ELR (cell line): ENCODE data around the gene VPS33B.
"Not testable (repeated sequence)": the region's sequence is repeated elsewhere in the genome, so short reads cannot be mapped to it uniquely, and the experiment has no call there.

ENCODE experiments used
- DNase-seq: peaks from one replicate; pipeline ENCODE4 v3.0.0-alpha.2; 2015; ENCODE audit warnings: low read depth

VPS33B gene

GRCh38 chr15:91022075-91022831, at the start of gene VPS33B:
VPS33B (minus strand) TSS chr15:91022594; CDS start chr15:91022249, 345 bp downstream.
- DNase-seq: peak; percentile 91

- DNase-seq: no peak
Measured at GRCh38 chr15:91072161-91072560, 49.8 kb upstream of the VPS33B start.

GRCh38 chr15:91070872-91071271, 48.5 kb upstream of the VPS33B start:
- no peak for DNase-seq

- DNase-seq: peak; percentile 6
Measured at GRCh38 chr15:91068966-91069365, 46.6 kb upstream of the VPS33B start.

GRCh38 chr15:91068436-91068835, 46.0 kb upstream of the VPS33B start:
- peak; percentile 4 for DNase-seq

GRCh38 chr15:91067036-91067435, 44.6 kb upstream of the VPS33B start:
- DNase-seq: peak; percentile 72

GRCh38 chr15:91065505-91065904, 43.1 kb upstream of the VPS33B start:
- no peak for DNase-seq

- no peak for DNase-seq
Measured at GRCh38 chr15:91061997-91062396, 39.6 kb upstream of the VPS33B start.

- no peak for DNase-seq
Measured at GRCh38 chr15:91061230-91061629, 38.8 kb upstream of the VPS33B start.

GRCh38 chr15:91055548-91056331, 33.3 kb upstream of the VPS33B start:
- DNase-seq: peak; percentile 73

- no peak for DNase-seq
Measured at GRCh38 chr15:91054816-91055215, 32.4 kb upstream of the VPS33B start.

GRCh38 chr15:91051248-91051647, 28.9 kb upstream of the VPS33B start:
- DNase-seq: no peak

GRCh38 chr15:91050128-91050455, 27.7 kb upstream of the VPS33B start:
- no peak for DNase-seq

- DNase-seq: peak; percentile 66
Measured at GRCh38 chr15:91049378-91050127, 27.2 kb upstream of the VPS33B start.

GRCh38 chr15:91047545-91048199, 25.3 kb upstream of the VPS33B start:
- DNase-seq: peak; percentile 6

- DNase-seq: not testable (repeated sequence)
Measured at GRCh38 chr15:91046056-91046455, 23.7 kb upstream of the VPS33B start.

- DNase-seq: no peak
Measured at GRCh38 chr15:91045065-91045464, 22.7 kb upstream of the VPS33B start.

GRCh38 chr15:91043202-91043874, 20.9 kb upstream of the VPS33B start:
- no peak for DNase-seq

GRCh38 chr15:91040856-91041255, 18.5 kb upstream of the VPS33B start:
- no peak for DNase-seq

- no peak for DNase-seq
Measured at GRCh38 chr15:91039996-91040395, 17.6 kb upstream of the VPS33B start.
